Right lobe of liver (tissue), 6 donors: ENCODE data around the gene IGSF9. TPM values are rescaled to one million over a fixed set of nuclear protein-coding genes. Genes with fewer than 3 reads are reported as not detected.
A peak's percentile ranks its signal among the peaks of the same experiment; 100 is the strongest.

ENCODE experiments used
- ATAC-seq, 4 donors: fragments of 200-7000 bp; cut with Tn5 transposase; one replicate each; pipeline ENCODE4 v1.9.1; 2020; ENCODE audit warnings: mild to moderate bottlenecking in 4 of 4, moderate library complexity in 4 of 4
- DNase-seq, 3 donors: peaks; one replicate each; pipeline ENCODE4 v3.0.0-alpha.2; 2020
- H3K27ac ChIP-seq, 3 donors: fragments of 200-600 bp; one replicate each; pipeline ENCODE4 v1.8.0; 2022
- H3K27me3 ChIP-seq, 2 donors: fragments of 200-600 bp; one replicate each; pipeline ENCODE4 v1.8.0; 2022
- H3K36me3 ChIP-seq, 4 donors: fragments of 200-600 bp; sonication (generic) in 1 of 4; one replicate each; pipeline versions ENCODE4 v1.5.1 to v1.8.0; 2017 to 2022; ENCODE audit warnings: control low read depth in 1 of 4
- H3K4me1 ChIP-seq, 4 donors: fragments of 200-600 bp; sonication (generic) in 1 of 4; one replicate each; pipeline versions ENCODE4 v1.5.1 to v1.8.0; 2017 to 2022; ENCODE audit warnings: control low read depth in 1 of 4
- H3K4me3 ChIP-seq, 3 donors: fragments of 200-600 bp; one replicate each; pipeline ENCODE4 v1.8.0; 2022
- H3K9me3 ChIP-seq, 4 donors: fragments of 200-600 bp; sonication (generic) in 1 of 4; one replicate each; pipeline versions ENCODE4 v1.5.1 to v1.8.0; 2017 to 2022; ENCODE audit warnings: control low read depth in 1 of 4
- POLR2A ChIP-seq: fragments of 450-650 bp; IDR thresholded peaks from one replicate; pipeline ENCODE4 v1.6.1; 2017; ENCODE audit warnings: antibody characterized with exemption, mild to moderate bottlenecking
- WGBS: methylation state at CpG from one replicate; pipeline ENCODE4 v1.1.6; 2018; ENCODE audit warnings: low coverage, low lambda C conversion rate; ENCODE audit not compliant: insufficient coverage; ENCODE audit errors: missing lambda C conversion rate; 5-methylcytosine and 5-hydroxymethylcytosine counted together
- intact Hi-C, 2 donors: fragments of 100-400 bp; cut with DNase I; formaldehyde crosslinking; loops; one replicate each; pipeline versions ENCODE4 v1.11.2 to v1.14.1; 2022
- total RNA-seq, 6 experiments: library from RNA; depleted of rRNA in 2 of 6; stranded (reverse); fragments of >200 nt in 2 of 6; fragmentation: NEBNext Ultra II Directional in 3 of 6; extraction: Animal tissue kit (Norgen Biotek cat#: 25700) in 3 of 6; gene quantifications; one replicate each; pipeline versions ENCODE4 v1.1.0 to v1.2.4, GENCODE V29; 2016 to 2023
- TF ChIP-seq, protein P1 (sequence below), 4 donors: fragments of 200-600 bp in 3 of 4; fragments of 450-650 bp in 1 of 4; IDR thresholded peaks; one replicate each; pipeline versions ENCODE4 v1.5.1 to v1.8.0; 2016 to 2022; ENCODE audit warnings: antibody characterized with exemption in 4 of 4, mild to moderate bottlenecking in 2 of 4
- donor health status: DM: no; HTN: yes; CAD: no.
- donor health status: DM: no; HTN: no; CAD: no.
- donor health status: DM: no; HTN: no; CAD: no.
- donor health status: DM: no; HTN: yes; CAD: no.
- donor health status: DM: no; HTN: yes; CAD: no.

IGSF9 gene
- total RNA-seq, 6 experiments from 2014 or later = 2.2 to 53.7 (median 16.6) TPM

DNA sequence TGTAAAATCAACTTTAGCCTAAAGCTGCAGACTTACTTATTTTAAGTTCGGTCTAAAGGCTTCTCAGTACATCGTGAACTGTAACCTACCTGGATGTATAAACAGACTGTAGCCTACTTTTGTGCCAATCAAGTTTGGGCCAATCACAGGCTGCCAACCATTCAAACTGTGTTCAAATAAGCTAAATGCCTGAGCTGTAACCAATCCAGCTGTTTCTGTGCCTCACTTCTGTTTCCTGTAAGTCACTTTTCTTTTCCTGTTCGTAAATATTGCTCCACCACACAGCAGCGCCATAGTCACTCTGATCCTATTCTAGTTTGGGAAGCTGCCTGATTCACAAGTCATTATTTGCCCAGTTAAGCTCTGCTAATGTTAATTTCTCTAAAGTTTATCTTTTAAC is 46.1 kb upstream of the IGSF9 start:
- intact Hi-C loops = no loop called here
- Histone ChIP-seq H3K4me3 (peak overlapping the region in 2 of 3 donors; percentile 31 to 39), H3K27ac (peak overlapping the region; percentile 21 to 71 (median 36)), H3K36me3 (no peaks in the 10 kb centered on the region), H3K4me1 (peaks cover 0 to 11% (median 5%) of the 10 kb centered on the region in 4 donors), H3K27me3 (no peaks in the 10 kb centered on the region), H3K9me3 (no peaks in the 10 kb centered on the region)
- WGBS = 3% methylated on average over 4 of the region's 4 CpGs
- peak; percentile 93 to 96 (median 95) for ATAC-seq
- TF ChIP-seq, protein P1, sequence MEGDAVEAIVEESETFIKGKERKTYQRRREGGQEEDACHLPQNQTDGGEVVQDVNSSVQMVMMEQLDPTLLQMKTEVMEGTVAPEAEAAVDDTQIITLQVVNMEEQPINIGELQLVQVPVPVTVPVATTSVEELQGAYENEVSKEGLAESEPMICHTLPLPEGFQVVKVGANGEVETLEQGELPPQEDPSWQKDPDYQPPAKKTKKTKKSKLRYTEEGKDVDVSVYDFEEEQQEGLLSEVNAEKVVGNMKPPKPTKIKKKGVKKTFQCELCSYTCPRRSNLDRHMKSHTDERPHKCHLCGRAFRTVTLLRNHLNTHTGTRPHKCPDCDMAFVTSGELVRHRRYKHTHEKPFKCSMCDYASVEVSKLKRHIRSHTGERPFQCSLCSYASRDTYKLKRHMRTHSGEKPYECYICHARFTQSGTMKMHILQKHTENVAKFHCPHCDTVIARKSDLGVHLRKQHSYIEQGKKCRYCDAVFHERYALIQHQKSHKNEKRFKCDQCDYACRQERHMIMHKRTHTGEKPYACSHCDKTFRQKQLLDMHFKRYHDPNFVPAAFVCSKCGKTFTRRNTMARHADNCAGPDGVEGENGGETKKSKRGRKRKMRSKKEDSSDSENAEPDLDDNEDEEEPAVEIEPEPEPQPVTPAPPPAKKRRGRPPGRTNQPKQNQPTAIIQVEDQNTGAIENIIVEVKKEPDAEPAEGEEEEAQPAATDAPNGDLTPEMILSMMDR (IDR thresholded peaks at IDR 0.05) = no peak
- TF ChIP-seq POLR2A = peak; percentile 72
- peak in 2 of 3 donors; percentile 61 to 78 for DNase-seq

- DNase-seq (no peak), ATAC-seq (no peak)
- no peaks in the 10 kb centered on the region for H3K9me3 ChIP-seq
- no peaks in the 10 kb centered on the region for H3K27me3 ChIP-seq
- H3K27ac ChIP-seq = no peak overlapping the region
- no peaks in the 10 kb centered on the region for H3K36me3 ChIP-seq
- 82% methylated on average over 3 of the region's 5 CpGs for WGBS
- H3K4me1 ChIP-seq = peaks cover 0 to 16% (median 5%) of the 10 kb centered on the region in 4 donors
- no peak overlapping the region for H3K4me3 ChIP-seq
- intact Hi-C loops = no loop called here
- TF ChIP-seq, protein P1 (IDR thresholded peaks at IDR 0.05) = no peak
- TF ChIP-seq POLR2A = no peak
Observed at GRCh38 chr1:159990005-159990404, 44.6 kb upstream of the IGSF9 start.

DNA sequence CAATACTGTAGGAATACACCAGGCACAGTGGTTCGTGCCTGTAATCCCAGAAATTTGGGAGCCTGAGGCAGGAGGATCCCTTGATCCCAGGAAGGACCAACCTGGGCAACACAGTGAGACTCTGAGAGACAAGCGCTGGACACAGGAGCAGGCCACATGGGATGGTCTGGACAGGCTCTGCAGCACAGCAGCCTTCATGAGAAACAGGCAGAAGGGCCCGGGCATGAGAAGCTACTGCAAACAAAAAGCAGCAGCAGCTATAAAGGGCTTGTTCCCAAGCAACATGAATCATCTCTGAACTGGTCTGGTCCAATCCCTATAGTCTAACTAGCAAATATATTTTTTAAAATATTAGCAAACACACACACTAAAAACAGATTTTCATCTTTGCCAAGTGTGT is 44.2 kb upstream of the IGSF9 start:
- ATAC-seq (no peak), DNase-seq (no peak)
- Histone ChIP-seq H3K4me3 (no peak overlapping the region), H3K4me1 (peaks cover 0 to 16% (median 5%) of the 10 kb centered on the region in 4 donors), H3K27ac (no peak overlapping the region), H3K9me3 (no peaks in the 10 kb centered on the region), H3K27me3 (no peaks in the 10 kb centered on the region), H3K36me3 (no peaks in the 10 kb centered on the region)
- TF ChIP-seq, protein P1 (IDR thresholded peaks at IDR 0.05) = no peak
- no peak for TF ChIP-seq POLR2A
- intact Hi-C loops = no loop called here
- WGBS = 87% methylated on average over 3 of the region's 3 CpGs

DNA sequence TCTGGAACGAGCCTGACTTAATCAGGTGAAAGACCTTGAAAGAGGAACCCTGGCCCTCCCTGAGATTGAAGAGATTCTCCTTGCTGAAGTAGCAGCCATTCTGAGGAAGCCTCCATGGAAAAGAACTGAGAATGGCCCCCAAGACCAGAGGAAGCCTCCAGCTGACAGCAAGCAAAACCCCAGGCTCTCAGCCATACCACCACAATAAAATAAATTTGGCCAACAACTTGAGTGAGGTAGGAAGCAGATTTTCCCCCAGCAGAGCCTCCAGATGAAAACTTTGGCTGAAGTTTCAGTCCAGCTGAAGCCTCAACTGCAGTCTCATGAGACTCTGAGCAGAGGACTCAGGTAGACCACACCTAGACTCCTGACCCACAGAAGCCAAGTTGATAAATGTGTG is 42.6 kb upstream of the IGSF9 start:
- Histone ChIP-seq H3K4me1 (peaks cover 0 to 16% (median 5%) of the 10 kb centered on the region in 4 donors), H3K36me3 (no peaks in the 10 kb centered on the region), H3K4me3 (no peak overlapping the region), H3K27ac (no peak overlapping the region), H3K27me3 (no peaks in the 10 kb centered on the region), H3K9me3 (no peaks in the 10 kb centered on the region)
- no peak for ATAC-seq
- 86% methylated on average over 1 of the region's 1 CpG for WGBS
- TF ChIP-seq, protein P1 (IDR thresholded peaks at IDR 0.05) = no peak
- TF ChIP-seq POLR2A = no peak
- no peak for DNase-seq
- intact Hi-C loops = no loop called here

- TF ChIP-seq POLR2A = no peak
- Histone ChIP-seq H3K27ac (no peak overlapping the region), H3K36me3 (no peaks in the 10 kb centered on the region), H3K9me3 (no peaks in the 10 kb centered on the region), H3K27me3 (no peaks in the 10 kb centered on the region), H3K4me3 (no peak overlapping the region), H3K4me1 (peaks cover 0 to 14% (median 4%) of the 10 kb centered on the region in 4 donors)
- intact Hi-C loops = no loop called here
- WGBS = 73% methylated on average over 4 of the region's 4 CpGs
- DNase-seq = no peak
- ATAC-seq = no peak
Observed at GRCh38 chr1:159987186-159987585, 41.8 kb upstream of the IGSF9 start.
